SK-N-SH (cell line): ENCODE measurements around the gene MICALL1.

Experiments
- RAD21 ChIP-seq: IDR thresholded peaks from 2 replicates; pipeline ENCODE4 v1.6.1; 2012; ENCODE audit warnings: mild to moderate bottlenecking, low read length
- TF ChIP-seq, protein P1 (sequence below): fragments of 200-600 bp; sonication (generic); IDR thresholded peaks from 2 replicates; pipeline ENCODE4 v1.6.1; 2017; ENCODE audit warnings: antibody characterized with exemption, mild to moderate bottlenecking, moderate library complexity

DNA sequence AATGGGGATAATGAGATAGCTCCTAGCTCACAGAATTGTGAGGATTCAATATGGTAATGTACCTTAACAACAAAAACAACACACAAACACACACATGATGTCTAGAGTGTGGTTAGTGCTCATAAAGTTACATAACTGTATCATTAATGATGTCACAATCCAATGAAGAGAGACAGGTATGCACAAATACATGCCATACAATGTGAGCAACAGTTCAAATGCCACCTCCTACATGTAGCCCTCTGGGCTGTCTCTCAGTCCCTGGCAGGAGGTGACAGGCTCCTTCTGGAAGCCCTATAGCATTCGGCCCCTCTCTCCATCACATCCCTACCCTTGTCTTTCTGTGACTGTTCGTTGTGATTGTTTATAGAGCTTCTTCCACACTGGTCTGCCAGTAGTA lies 8.3 kb upstream of the MICALL1 start:
- TF ChIP-seq RAD21 = no peak
- TF ChIP-seq, protein P1, sequence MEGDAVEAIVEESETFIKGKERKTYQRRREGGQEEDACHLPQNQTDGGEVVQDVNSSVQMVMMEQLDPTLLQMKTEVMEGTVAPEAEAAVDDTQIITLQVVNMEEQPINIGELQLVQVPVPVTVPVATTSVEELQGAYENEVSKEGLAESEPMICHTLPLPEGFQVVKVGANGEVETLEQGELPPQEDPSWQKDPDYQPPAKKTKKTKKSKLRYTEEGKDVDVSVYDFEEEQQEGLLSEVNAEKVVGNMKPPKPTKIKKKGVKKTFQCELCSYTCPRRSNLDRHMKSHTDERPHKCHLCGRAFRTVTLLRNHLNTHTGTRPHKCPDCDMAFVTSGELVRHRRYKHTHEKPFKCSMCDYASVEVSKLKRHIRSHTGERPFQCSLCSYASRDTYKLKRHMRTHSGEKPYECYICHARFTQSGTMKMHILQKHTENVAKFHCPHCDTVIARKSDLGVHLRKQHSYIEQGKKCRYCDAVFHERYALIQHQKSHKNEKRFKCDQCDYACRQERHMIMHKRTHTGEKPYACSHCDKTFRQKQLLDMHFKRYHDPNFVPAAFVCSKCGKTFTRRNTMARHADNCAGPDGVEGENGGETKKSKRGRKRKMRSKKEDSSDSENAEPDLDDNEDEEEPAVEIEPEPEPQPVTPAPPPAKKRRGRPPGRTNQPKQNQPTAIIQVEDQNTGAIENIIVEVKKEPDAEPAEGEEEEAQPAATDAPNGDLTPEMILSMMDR = no peak
